Activated naive CD8-positive, alpha-beta T cell treated with anti-CD3 and anti-CD28 coated beads, Interleukin-2, amount 50 U/mL, for 24 hours (primary cell): ENCODE measurements around the gene TMEM131.
"Not testable (repeated sequence)": the region's sequence is repeated elsewhere in the genome, so short reads cannot be mapped to it uniquely, and the experiment has no call there.

Experiments used
- ATAC-seq: fragments of 150-1000 bp; cut with Tn5 transposase; one replicate; pipeline ENCODE4 v1.10.0; 2021
- DNase-seq: peaks from one replicate; pipeline ENCODE4 v3.0.0; 2021
- H3K27ac Mint-ChIP-seq: one replicate; pipeline ENCODE4 v1.8.0; 2021; ENCODE audit warnings: mild to moderate bottlenecking, mixed read lengths
- H3K27me3 Mint-ChIP-seq: one replicate; pipeline ENCODE4 v1.8.0; 2021; ENCODE audit warnings: mixed read lengths
- H3K36me3 Mint-ChIP-seq: one replicate; pipeline ENCODE4 v1.8.0; 2021; ENCODE audit warnings: low read depth, mixed read lengths
- H3K4me1 Mint-ChIP-seq: one replicate; pipeline ENCODE4 v1.8.0; 2021; ENCODE audit warnings: mixed read lengths
- H3K4me3 Mint-ChIP-seq: one replicate; pipeline ENCODE4 v1.8.0; 2021; ENCODE audit warnings: mild to moderate bottlenecking, moderate library complexity, mixed read lengths
- H3K9me3 Mint-ChIP-seq: one replicate; pipeline ENCODE4 v1.8.0; 2021; ENCODE audit warnings: mixed read lengths

TMEM131 gene

GRCh38 chr2:97961534-97961933 lies 34.2 kb downstream of the TMEM131 start:
- peaks cover 3% of the 10 kb centered on the region for H3K36me3 Mint-ChIP-seq
- no peak overlapping the region for H3K27ac Mint-ChIP-seq
- peaks cover 70% of the 10 kb centered on the region for H3K4me1 Mint-ChIP-seq
- no peaks in the 10 kb centered on the region for H3K27me3 Mint-ChIP-seq
- H3K9me3 Mint-ChIP-seq, result no peaks in the 10 kb centered on the region
- ATAC-seq (no peak), DNase-seq (no peak)
- no peak overlapping the region for H3K4me3 Mint-ChIP-seq

GRCh38 chr2:97958184-97958583 lies 37.6 kb downstream of the TMEM131 start:
- Mint-ChIP-seq H3K9me3 (no peaks in the 10 kb centered on the region), H3K27me3 (no peaks in the 10 kb centered on the region), H3K4me1 (peaks cover 80% of the 10 kb centered on the region), H3K4me3 (no peak overlapping the region), H3K36me3 (peaks cover 6% of the 10 kb centered on the region), H3K27ac (no peak overlapping the region)
- DNase-seq (no peak), ATAC-seq (no peak)

GRCh38 chr2:97957432-97958183 lies 38.1 kb downstream of the TMEM131 start:
- no peaks in the 10 kb centered on the region for H3K27me3 Mint-ChIP-seq
- no peak for DNase-seq
- no peaks in the 10 kb centered on the region for H3K9me3 Mint-ChIP-seq
- H3K36me3 Mint-ChIP-seq, result peaks cover 6% of the 10 kb centered on the region
- H3K4me1 Mint-ChIP-seq, result peaks cover 78% of the 10 kb centered on the region
- ATAC-seq, result no peak
- no peak overlapping the region for H3K27ac Mint-ChIP-seq
- H3K4me3 Mint-ChIP-seq, result no peak overlapping the region

GRCh38 chr2:97956753-97957152 lies 39.0 kb downstream of the TMEM131 start:
- H3K27ac Mint-ChIP-seq, H3K9me3 Mint-ChIP-seq, H3K4me3 Mint-ChIP-seq, H3K27me3 Mint-ChIP-seq, DNase-seq, ATAC-seq, H3K36me3 Mint-ChIP-seq: not testable (repeated sequence)
- H3K4me1 Mint-ChIP-seq, result peaks cover 76% of the 10 kb centered on the region

- Mint-ChIP-seq H3K4me1 (peaks cover 77% of the 10 kb centered on the region), H3K36me3 (peaks cover 9% of the 10 kb centered on the region), H3K4me3 (no peak overlapping the region), H3K27ac (no peak overlapping the region), H3K27me3 (no peaks in the 10 kb centered on the region), H3K9me3 (no peaks in the 10 kb centered on the region)
- no peak for DNase-seq
- ATAC-seq, result no peak
These were observed 41.9 kb downstream of the TMEM131 start for GRCh38 chr2:97953853-97954252.

- Mint-ChIP-seq H3K27ac (no peak overlapping the region), H3K4me1 (peaks cover 74% of the 10 kb centered on the region), H3K36me3 (peaks cover 11% of the 10 kb centered on the region), H3K27me3 (no peaks in the 10 kb centered on the region), H3K4me3 (no peak overlapping the region), H3K9me3 (no peaks in the 10 kb centered on the region)
- DNase-seq, result no peak
- ATAC-seq, result no peak
These were observed 43.4 kb downstream of the TMEM131 start for GRCh38 chr2:97952357-97952756.

- Mint-ChIP-seq H3K27ac (no peak overlapping the region), H3K4me1 (peaks cover 81% of the 10 kb centered on the region), H3K36me3 (peaks cover 11% of the 10 kb centered on the region), H3K9me3 (no peaks in the 10 kb centered on the region), H3K27me3 (no peaks in the 10 kb centered on the region), H3K4me3 (no peak overlapping the region)
- DNase-seq (no peak), ATAC-seq (peak; percentile 100)
These were observed 44.5 kb downstream of the TMEM131 start for GRCh38 chr2:97951155-97951680.

GRCh38 chr2:97950329-97951154 lies 45.2 kb downstream of the TMEM131 start:
- peaks cover 75% of the 10 kb centered on the region for H3K4me1 Mint-ChIP-seq
- peaks cover 11% of the 10 kb centered on the region for H3K36me3 Mint-ChIP-seq
- no peaks in the 10 kb centered on the region for H3K9me3 Mint-ChIP-seq
- ATAC-seq (no peak), DNase-seq (no peak)
- H3K4me3 Mint-ChIP-seq, result no peak overlapping the region
- no peaks in the 10 kb centered on the region for H3K27me3 Mint-ChIP-seq
- no peak overlapping the region for H3K27ac Mint-ChIP-seq

GRCh38 chr2:97948926-97949325 lies 46.8 kb downstream of the TMEM131 start:
- Mint-ChIP-seq H3K4me1 (peaks cover 66% of the 10 kb centered on the region), H3K27me3 (no peaks in the 10 kb centered on the region), H3K36me3 (peaks cover 10% of the 10 kb centered on the region), H3K27ac (no peak overlapping the region), H3K4me3 (no peak overlapping the region), H3K9me3 (no peaks in the 10 kb centered on the region)
- DNase-seq, result no peak
- ATAC-seq, result no peak

- ATAC-seq, result no peak
- no peak overlapping the region for H3K27ac Mint-ChIP-seq
- H3K4me3 Mint-ChIP-seq, result no peak overlapping the region
- no peak for DNase-seq
- peaks cover 20% of the 10 kb centered on the region for H3K36me3 Mint-ChIP-seq
- H3K9me3 Mint-ChIP-seq, result peaks cover 4% of the 10 kb centered on the region
- H3K27me3 Mint-ChIP-seq, result no peaks in the 10 kb centered on the region
- peaks cover 42% of the 10 kb centered on the region for H3K4me1 Mint-ChIP-seq
These were observed 50.0 kb downstream of the TMEM131 start for GRCh38 chr2:97945791-97946190.

- H3K27ac Mint-ChIP-seq, result no peak overlapping the region
- peaks cover 16% of the 10 kb centered on the region for H3K36me3 Mint-ChIP-seq
- H3K4me3 Mint-ChIP-seq, result no peak overlapping the region
These were observed 58.9 kb downstream of the TMEM131 start for GRCh38 chr2:97936881-97937280.

GRCh38 chr2:97936199-97936598 lies 59.5 kb downstream of the TMEM131 start:
- DNase-seq, result no peak
- H3K27ac Mint-ChIP-seq, result no peak overlapping the region
- H3K9me3 Mint-ChIP-seq, result peaks cover 6% of the 10 kb centered on the region
- ATAC-seq, result no peak
- H3K4me1 Mint-ChIP-seq, result peaks cover 65% of the 10 kb centered on the region
- peaks cover 11% of the 10 kb centered on the region for H3K36me3 Mint-ChIP-seq
- no peaks in the 10 kb centered on the region for H3K27me3 Mint-ChIP-seq
- no peak overlapping the region for H3K4me3 Mint-ChIP-seq

More at GRCh38 chr2:97936881-97937280, 58.9 kb downstream of the TMEM131 start:
- Mint-ChIP-seq H3K9me3 (peaks cover 6% of the 10 kb centered on the region), H3K27me3 (no peaks in the 10 kb centered on the region), H3K4me1 (peaks cover 62% of the 10 kb centered on the region)
- no peak for DNase-seq
- ATAC-seq, result no peak

GRCh38 chr2:97935719-97936161 lies 60.0 kb downstream of the TMEM131 start:
- Mint-ChIP-seq H3K27ac (no peak overlapping the region), H3K9me3 (peaks cover 6% of the 10 kb centered on the region), H3K27me3 (no peaks in the 10 kb centered on the region), H3K4me1 (peaks cover 69% of the 10 kb centered on the region), H3K4me3 (no peak overlapping the region), H3K36me3 (peaks cover 11% of the 10 kb centered on the region)
- DNase-seq (no peak), ATAC-seq (peak; percentile 43)

- Mint-ChIP-seq H3K4me3 (no peak overlapping the region), H3K36me3 (peaks cover 10% of the 10 kb centered on the region), H3K27me3 (no peaks in the 10 kb centered on the region), H3K9me3 (peaks cover 6% of the 10 kb centered on the region), H3K27ac (no peak overlapping the region), H3K4me1 (peaks cover 74% of the 10 kb centered on the region)
- no peak for ATAC-seq
- no peak for DNase-seq
These were observed 62.6 kb downstream of the TMEM131 start for GRCh38 chr2:97932975-97933662.
